ENCODE measurements around the gene NT5M. TPM values are rescaled to one million over a fixed set of nuclear protein-coding genes. Genes with fewer than 3 reads are reported as not detected.
"Not testable (repeated sequence)": the region's sequence is repeated elsewhere in the genome, so short reads cannot be mapped to it uniquely, and the experiment has no call there.

NT5M gene
- total RNA-seq, 4 donors from 2014 or later: 0.68 to 4.2 (median 1.7) TPM; not detected in 1

GRCh38 chr17:17295141-17295540 is 8.0 kb upstream of the NT5M start:
- H3K27ac ChIP-seq: peak overlapping the region in 1 of 4 donors; percentile 12
- no peaks in the 10 kb centered on the region for H3K27me3 ChIP-seq
- H3K9me3 ChIP-seq: no peaks in the 10 kb centered on the region
- no peak for DNase-seq
- no peaks in the 10 kb centered on the region for H3K4me1 ChIP-seq
- H3K4me3 ChIP-seq: no peak overlapping the region
- in situ Hi-C loops (cut with MboI; ENCODE audit: low pct_ligation_motif_present in 1 of 4, low pct_unique_long_range_greater_than_20kb in 1 of 4, low sequenced_read_pairs in 3 of 4) (no loop called here), intact Hi-C loops (cut with DNase I; ENCODE audit: low total_unique reads) (no loop called here)
- WGBS, 2 donors (ENCODE audit: low coverage in 1 of 2): 92% methylated on average over 4 of the region's 4 CpGs; no CpG with 5 or more reads in 1 of the 2 donors
- H3K36me3 ChIP-seq: no peaks in the 10 kb centered on the region
- TF ChIP-seq, protein P1, sequence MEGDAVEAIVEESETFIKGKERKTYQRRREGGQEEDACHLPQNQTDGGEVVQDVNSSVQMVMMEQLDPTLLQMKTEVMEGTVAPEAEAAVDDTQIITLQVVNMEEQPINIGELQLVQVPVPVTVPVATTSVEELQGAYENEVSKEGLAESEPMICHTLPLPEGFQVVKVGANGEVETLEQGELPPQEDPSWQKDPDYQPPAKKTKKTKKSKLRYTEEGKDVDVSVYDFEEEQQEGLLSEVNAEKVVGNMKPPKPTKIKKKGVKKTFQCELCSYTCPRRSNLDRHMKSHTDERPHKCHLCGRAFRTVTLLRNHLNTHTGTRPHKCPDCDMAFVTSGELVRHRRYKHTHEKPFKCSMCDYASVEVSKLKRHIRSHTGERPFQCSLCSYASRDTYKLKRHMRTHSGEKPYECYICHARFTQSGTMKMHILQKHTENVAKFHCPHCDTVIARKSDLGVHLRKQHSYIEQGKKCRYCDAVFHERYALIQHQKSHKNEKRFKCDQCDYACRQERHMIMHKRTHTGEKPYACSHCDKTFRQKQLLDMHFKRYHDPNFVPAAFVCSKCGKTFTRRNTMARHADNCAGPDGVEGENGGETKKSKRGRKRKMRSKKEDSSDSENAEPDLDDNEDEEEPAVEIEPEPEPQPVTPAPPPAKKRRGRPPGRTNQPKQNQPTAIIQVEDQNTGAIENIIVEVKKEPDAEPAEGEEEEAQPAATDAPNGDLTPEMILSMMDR (IDR thresholded peaks at IDR 0.05): no peak
- TF ChIP-seq POLR2A (IDR thresholded peaks at IDR 0.05) (no peak), EP300 (IDR thresholded peaks at IDR 0.05; ENCODE audit: low read depth) (no peak), POLR2AphosphoS5 (IDR thresholded peaks at IDR 0.05) (no peak)

- TF ChIP-seq POLR2A (IDR thresholded peaks at IDR 0.05): no peak
- no peak for TF ChIP-seq EP300 (IDR thresholded peaks at IDR 0.05; ENCODE audit: low read depth)
- TF ChIP-seq, protein P1 (IDR thresholded peaks at IDR 0.05): no peak
- no peak for TF ChIP-seq POLR2AphosphoS5 (IDR thresholded peaks at IDR 0.05)
- no peak overlapping the region for H3K4me3 ChIP-seq
- peaks cover 3 to 10% (median 8%) of the 10 kb centered on the region in 4 donors for H3K4me1 ChIP-seq
- H3K9me3 ChIP-seq: no peaks in the 10 kb centered on the region
- no peaks in the 10 kb centered on the region for H3K36me3 ChIP-seq
- in situ Hi-C loops (cut with MboI; ENCODE audit: low pct_ligation_motif_present in 1 of 4, low pct_unique_long_range_greater_than_20kb in 1 of 4, low sequenced_read_pairs in 3 of 4): no loop called here
- 77 to 91% methylated on average over 1 to 3 of the region's 3 CpGs for WGBS, 2 donors (ENCODE audit: low coverage in 1 of 2)
- no peaks in the 10 kb centered on the region for H3K27me3 ChIP-seq
- intact Hi-C loops (cut with DNase I; ENCODE audit: low total_unique reads): no loop called here
- H3K27ac ChIP-seq: no peak overlapping the region
- no peak for DNase-seq
These were observed 6.0 kb upstream of the NT5M start for GRCh38 chr17:17297217-17297616.

- no peak overlapping the region for H3K27ac ChIP-seq
- 54 to 60% methylated on average over 3 of the region's 3 CpGs for WGBS, 2 donors (ENCODE audit: low coverage in 1 of 2)
- TF ChIP-seq, protein P1 (IDR thresholded peaks at IDR 0.05): no peak
- no peak for TF ChIP-seq POLR2AphosphoS5 (IDR thresholded peaks at IDR 0.05)
- TF ChIP-seq POLR2A (IDR thresholded peaks at IDR 0.05): no peak
- no peaks in the 10 kb centered on the region for H3K36me3 ChIP-seq
- intact Hi-C loops (cut with DNase I; ENCODE audit: low total_unique reads) (no loop called here), in situ Hi-C loops (cut with MboI; ENCODE audit: low pct_ligation_motif_present in 1 of 4, low pct_unique_long_range_greater_than_20kb in 1 of 4, low sequenced_read_pairs in 3 of 4) (no loop called here)
- no peaks in the 10 kb centered on the region for H3K27me3 ChIP-seq
- no peaks in the 10 kb centered on the region for H3K9me3 ChIP-seq
- no peak overlapping the region for H3K4me3 ChIP-seq
- peaks cover 3 to 13% (median 8%) of the 10 kb centered on the region in 4 donors for H3K4me1 ChIP-seq
- no peak for DNase-seq
These were observed 5.1 kb upstream of the NT5M start for GRCh38 chr17:17298108-17298507.

- no peaks in the 10 kb centered on the region for H3K36me3 ChIP-seq
- TF ChIP-seq POLR2AphosphoS5 (IDR thresholded peaks at IDR 0.05) (no peak), POLR2A (IDR thresholded peaks at IDR 0.05) (no peak), EP300 (IDR thresholded peaks at IDR 0.05; ENCODE audit: low read depth) (no peak)
- TF ChIP-seq, protein P1 (IDR thresholded peaks at IDR 0.05): no peak
- peaks cover 10 to 29% (median 15%) of the 10 kb centered on the region in 4 donors for H3K4me1 ChIP-seq
- H3K27ac ChIP-seq: peak overlapping the region in 3 of 4 donors; percentile 20 to 69 (median 51)
- H3K27me3 ChIP-seq: no peaks in the 10 kb centered on the region
- WGBS, 2 donors (ENCODE audit: low coverage in 1 of 2): 17% methylated on average over 32 of the region's 35 CpGs; no CpG with 5 or more reads in 1 of the 2 donors
- intact Hi-C loops (cut with DNase I; ENCODE audit: low total_unique reads): no loop called here
- H3K4me3 ChIP-seq: peak overlapping the region in 3 of 4 donors; percentile 9 to 43 (median 27)
- no peaks in the 10 kb centered on the region for H3K9me3 ChIP-seq
- DNase-seq: peak; percentile 52
- in situ Hi-C loops (cut with MboI; ENCODE audit: low pct_ligation_motif_present in 1 of 4, low pct_unique_long_range_greater_than_20kb in 1 of 4, low sequenced_read_pairs in 3 of 4): loop anchor here in 3 of 4 donors (25.0 kb wide), 2 partner anchors 289 to 314 kb away; no protein-coding TSS in a partner anchor
These were observed 2.3 kb upstream of the NT5M start for GRCh38 chr17:17300624-17301568.

GRCh38 chr17:17301659-17302058 is 1.5 kb upstream of the NT5M start:
- H3K27ac ChIP-seq; H3K4me3 ChIP-seq; DNase-seq; H3K27me3 ChIP-seq; H3K36me3 ChIP-seq; intact Hi-C loops (cut with DNase I; ENCODE audit: low total_unique reads); H3K9me3 ChIP-seq: not testable (repeated sequence)
- H3K4me1 ChIP-seq: peaks cover 10 to 29% (median 15%) of the 10 kb centered on the region in 4 donors
- 90% methylated on average over 11 of the region's 11 CpGs; no CpG with 5 or more reads in 1 of the 2 donors for WGBS, 2 donors (ENCODE audit: low coverage in 1 of 2)
- in situ Hi-C loops (cut with MboI; ENCODE audit: low pct_ligation_motif_present in 1 of 4, low pct_unique_long_range_greater_than_20kb in 1 of 4, low sequenced_read_pairs in 3 of 4): loop anchor here in 3 of 4 donors (25.0 kb wide), 2 partner anchors 289 to 314 kb away; no protein-coding TSS in a partner anchor

Data from transverse colon (tissue), 4 donors.